HepG2 (cell line): ENCODE results near the gene DNASE2. TPM values are rescaled to one million over a fixed set of nuclear protein-coding genes. Genes with fewer than 3 reads are reported as not detected.

Source experiments
- ATAC-seq: fragments of 200-7000 bp; cut with Tn5 transposase; 3 replicates; pipeline ENCODE4 v1.9.1; 2020; ENCODE audit warnings: mild to moderate bottlenecking, moderate library complexity
- BruUV-seq: library from RNA; stranded (reverse); fragments of 400-500 nt; replicated peaks from 2 replicates; lab custom pipeline; 2021; lab: Mats Ljungman, UMichigan
- CTCF ChIA-PET: fragments of 300-600 bp; formaldehyde crosslinking; extraction: SDS; loops from one replicate; lab custom pipeline; 2021; ENCODE audit warnings: low total read pairs, inconsistent platforms, low intra/inter-chr PET ratio; lab: Yijun Ruan, JAX
- POLR2A ChIA-PET: fragments of 350-600 bp; sonication (Branson Sonifier 250); formaldehyde crosslinking; loops from one replicate; lab custom pipeline; 2020; ENCODE audit warnings: antibody characterized with exemption, inconsistent platforms; lab: Yijun Ruan, JAX
- DNase-seq: peaks from one replicate; pipeline ENCODE4 v3.0.0-alpha.2; 2015; ENCODE audit warnings: low spot score
- FAIRE-seq: peaks from 3 replicates; lab custom pipeline; 2011; peaks lifted over from hg19 to GRCh38; lab: Jason Lieb, UNC
- H2AFZ ChIP-seq: one replicate; pipeline ENCODE4 v1.6.1; 2011; ENCODE audit warnings: low read length, inconsistent platforms
- H3K27ac ChIP-seq: fragments of 300-600 bp; 3 replicates; pipeline ENCODE4 v1.8.0; 2011; ENCODE audit warnings: mixed run types, mild to moderate bottlenecking, mixed read lengths, low read length, inconsistent platforms; ENCODE audit not compliant: insufficient read depth; ENCODE audit errors: extremely low read length
- H3K27me3 ChIP-seq, 2 experiments: fragments of 200-600 bp in 1 of 2; 2 replicates in 1 of 2; 3 replicates in 1 of 2; pipeline versions ENCODE4 v1.6.0 to v1.8.0; 2011; ENCODE audit warnings: low read length in 2 of 2, mild to moderate bottlenecking in 2 of 2, moderate library complexity in 2 of 2, inconsistent platforms in 1 of 2; ENCODE audit not compliant: insufficient read depth in 2 of 2, control insufficient read depth in 1 of 2
- H3K36me3 ChIP-seq, 2 experiments: fragments of 200-600 bp in 1 of 2; replicated peaks in 1 of 2; 2 replicates in 1 of 2; 3 replicates in 1 of 2; pipeline versions ENCODE4 v1.5.1 to v1.8.0; 2011; ENCODE audit warnings: low read length in 2 of 2, inconsistent platforms in 1 of 2; ENCODE audit not compliant: insufficient read depth in 2 of 2, control insufficient read depth in 1 of 2
- H3K4me1 ChIP-seq: 2 replicates; pipeline ENCODE4 v1.5.1; 2012; ENCODE audit warnings: low read length, inconsistent platforms; ENCODE audit not compliant: insufficient read depth
- H3K4me2 ChIP-seq: 2 replicates; pipeline ENCODE4 v1.6.0; 2011; ENCODE audit warnings: low read depth, low read length, inconsistent platforms
- H3K4me3 ChIP-seq, 3 experiments: fragments of 200-600 bp in 1 of 3; sonication (generic), shearing (Covaris generic) in 1 of 3; replicated peaks in 1 of 3; 2 replicates each; pipeline ENCODE4 v1.5.1; 2011 to 2016; ENCODE audit warnings: low read length in 3 of 3, inconsistent platforms in 2 of 3, low read depth in 2 of 3, mild to moderate bottlenecking in 2 of 3, control low read depth in 1 of 3, mixed read lengths in 1 of 3; ENCODE audit not compliant: insufficient read depth in 1 of 3
- H3K79me2 ChIP-seq: one replicate; pipeline ENCODE4 v1.6.1; 2011; ENCODE audit warnings: low read length, inconsistent platforms; ENCODE audit not compliant: insufficient read depth
- H3K9ac ChIP-seq: 2 replicates; pipeline ENCODE4 v1.6.0; 2011; ENCODE audit warnings: mild to moderate bottlenecking, low read depth, low read length, inconsistent platforms; ENCODE audit not compliant: insufficient read depth
- H3K9me3 ChIP-seq: 2 replicates; pipeline ENCODE4 v1.5.1; 2012; ENCODE audit warnings: mild to moderate bottlenecking, low read length
- H4K20me1 ChIP-seq: 2 replicates; pipeline ENCODE4 v1.6.0; 2011; ENCODE audit warnings: inconsistent platforms, mild to moderate bottlenecking, low read length, moderate library complexity; ENCODE audit not compliant: insufficient read depth
- ARNT ChIP-seq: fragments of 450-650 bp; IDR thresholded peaks from 2 replicates; pipeline ENCODE4 v1.6.1; 2017
- MAF1 ChIP-seq: sonication (generic); formaldehyde crosslinking; IDR thresholded peaks from 2 replicates; pipeline ENCODE4 v1.5.0; 2020; ENCODE audit warnings: missing genetic modification reagents, borderline replicate concordance
- MAFF ChIP-seq: IDR thresholded peaks from 2 replicates; pipeline ENCODE4 v1.6.1; 2011; ENCODE audit warnings: low read depth, low read length, improper control_type of control experiment
- MAFK ChIP-seq, 2 experiments: IDR thresholded peaks in 1 of 2; conservative IDR thresholded peaks in 1 of 2; 2 replicates each; pipeline ENCODE4 v1.6.1; 2011; ENCODE audit warnings: improper control_type of control experiment in 2 of 2, low read length in 2 of 2
- POLR2G ChIP-seq: fragments of 200-400 bp; formaldehyde crosslinking; IDR thresholded peaks from 2 replicates; pipeline ENCODE4 v1.6.1; 2018; ENCODE audit warnings: mild to moderate bottlenecking, low read depth, low read length, moderate library complexity
- RBM22 ChIP-seq: fragments of 200-400 bp; formaldehyde crosslinking; optimal IDR thresholded peaks from 2 replicates; pipeline ENCODE3; 2017; ENCODE audit warnings: mild to moderate bottlenecking, low read length, moderate library complexity
- REST ChIP-seq, 2 experiments: IDR thresholded peaks; 2 replicates each; pipeline ENCODE4 v1.6.1; 2011 to 2012; ENCODE audit warnings: low read length in 2 of 2, borderline replicate concordance in 1 of 2, low read depth in 1 of 2, mild to moderate bottlenecking in 1 of 2, moderate library complexity in 1 of 2
- WGBS: methylation state at CpG from one replicate; pipeline ENCODE4 v1.1.6; 2017; ENCODE audit warnings: low lambda C conversion rate; 5-methylcytosine and 5-hydroxymethylcytosine counted together
- in situ Hi-C: cut with HindIII; loops from 2 replicates; pipeline ENCODE4 v1.10.0; 2017; ENCODE audit warnings: low pct_unique_long_range_greater_than_20kb; ENCODE audit not compliant: extremely low pct_ligation_motif_present
- intact Hi-C: fragments of 100-400 bp; cut with micrococcal nuclease; formaldehyde crosslinking; loops from one replicate; pipeline ENCODE4 v1.10.0; 2022; ENCODE audit not compliant: unreplicated experiment
- polyA plus RNA-seq, 8 experiments: library from polyadenylated mRNA; depleted of rRNA in 3 of 8; stranded (reverse) in 7 of 8; unstranded in 1 of 8; fragments of >200 nt; fragmentation: Illumina TruSeq in 4 of 8; extraction: Trizol in 4 of 8; gene quantifications; 2 replicates each; pipeline versions ENCODE4 v1.2.1 to v1.2.3, GENCODE V29; 2011 to 2016; ENCODE audit warnings: low read depth in 4 of 8, missing spikeins in 1 of 8, mixed read lengths in 1 of 8; ENCODE audit not compliant: insufficient read depth in 1 of 8
- total RNA-seq, 5 experiments: library from RNA; depleted of rRNA; stranded (reverse); fragments of >200 nt; fragmentation: Illumina TruSeq; extraction: Trizol; gene quantifications; 2 replicates each; pipeline ENCODE4 v1.2.3, GENCODE V29; 2016; ENCODE audit warnings: low read depth in 1 of 5

Gene DNASE2
- total and polyA plus RNA-seq, 2 of the 13 experiments (the other 11 are each of a cell fraction or from before 2014, with no cell fraction given): 7.5 to 16.2 TPM

GRCh38 chr19:12922959-12923358 lies 41.7 kb upstream of the DNASE2 start:
- no peak overlapping the region for H3K4me2 ChIP-seq
- DNase-seq: no peak
- no peaks in the 10 kb centered on the region for H3K4me1 ChIP-seq
- peak; percentile 24 for TF ChIP-seq RBM22
- no peak for TF ChIP-seq ARNT
- peak; percentile 50 to 77 for TF ChIP-seq MAFK (conservative IDR thresholded peaks at IDR 0.05 in 1 of 2, IDR thresholded peaks at IDR 0.05 in 1 of 2; ENCODE audit: low read length in 2 of 2)
- TF ChIP-seq MAFF: peak; percentile 61
- H3K27me3 ChIP-seq: no peaks in the 10 kb centered on the region; a peak in 1 of 5 replicates
- H3K9ac ChIP-seq: no peak overlapping the region
- H3K79me2 ChIP-seq: no peaks in the 10 kb centered on the region
- no peak for ATAC-seq
- H3K36me3 ChIP-seq: peaks cover 26 to 38% of the 10 kb centered on the region in 2 experiments
- H3K4me3 ChIP-seq: no peak overlapping the region
- no peak for FAIRE-seq
- POLR2A ChIA-PET: no interaction called here
- no peaks in the 10 kb centered on the region for H4K20me1 ChIP-seq
- in situ Hi-C loops (no loop called here), intact Hi-C loops (no loop called here)
- H3K9me3 ChIP-seq: no peaks in the 10 kb centered on the region
- no peak overlapping the region for H3K27ac ChIP-seq
- CTCF ChIA-PET: no interaction called here
- no peak overlapping the region for H2AFZ ChIP-seq
- BruUV-seq: no TSS peak
- WGBS: 98% methylated on average over 4 of the region's 4 CpGs

- H3K9me3 ChIP-seq: no peaks in the 10 kb centered on the region
- no peak overlapping the region for H3K9ac ChIP-seq
- ChIA-PET CTCF (no interaction called here), POLR2A (interaction anchor here (0.6 to 2.5 kb wide), 6 partner anchors 8 to 30 kb away, joined by 3 to 12 read pairs (median 6); partner anchors contain the start of genes FARSA, GCDH and RAD23A)
- H2AFZ ChIP-seq: no peak overlapping the region
- DNase-seq (no peak), FAIRE-seq (no peak), ATAC-seq (no peak)
- TF ChIP-seq REST (IDR thresholded peaks at IDR 0.05; ENCODE audit: borderline replicate concordance in 1 of 2, low read depth in 1 of 2, low read length in 2 of 2) (no peak), MAF1 (CRISPR knock-in tag) (no peak), POLR2G (peak; percentile 41; the same call in 1 of the 2 replicates)
- no peak overlapping the region for H3K27ac ChIP-seq
- BruUV-seq: no TSS peak
- in situ Hi-C loops: no loop called here
- H4K20me1 ChIP-seq: no peaks in the 10 kb centered on the region
- intact Hi-C loops: no loop called here
- no peaks in the 10 kb centered on the region; a peak in 1 of 5 replicates for H3K27me3 ChIP-seq
- H3K4me1 ChIP-seq: no peaks in the 10 kb centered on the region
- H3K79me2 ChIP-seq: no peaks in the 10 kb centered on the region
- no peak overlapping the region for H3K4me3 ChIP-seq
- WGBS: 74% methylated on average over 3 of the region's 3 CpGs
- no peak overlapping the region for H3K4me2 ChIP-seq
- H3K36me3 ChIP-seq: peaks cover 17 to 27% of the 10 kb centered on the region in 2 experiments
Observed at GRCh38 chr19:12921047-12921446, 39.8 kb upstream of the DNASE2 start.
